GM21717 (cell line): ENCODE measurements around the gene C1orf174.

ENCODE experiments used
- ATAC-seq: cut with Tn5 transposase; IDR thresholded peaks from one replicate; pipeline ENCODE4 v1.9.1; 2021; ENCODE audit warnings: mild to moderate bottlenecking, moderate library complexity; ENCODE audit not compliant: unreplicated experiment

Gene C1orf174

GRCh38 chr1:3841491-3841890 lies 58.6 kb downstream of the C1orf174 start:
- no peak for ATAC-seq
